Stimulated activated CD8-positive, alpha-beta memory T cell treated with anti-CD3 and anti-CD28 coated beads, Interleukin-2, amount 100 ng/mL, for 1 hour (primary cell): ENCODE measurements around the gene OR2B3.
"Not testable (repeated sequence)": the region's sequence is repeated elsewhere in the genome, so short reads cannot be mapped to it uniquely, and the experiment has no call there.

ENCODE experiments used
- DNase-seq, 2 donors: peaks; one replicate each; pipeline ENCODE4 v3.0.0-alpha.2; 2020; ENCODE audit warnings: low read depth in 2 of 2

OR2B3 gene

GRCh38 chr6:29087213-29087612 is at the start of gene OR2B3:
OR2B3 (minus strand) TSS chr6:29087313; CDS start chr6:29087248, 65 bp downstream.
- DNase-seq = no peak

- DNase-seq = no peak
Measured at GRCh38 chr6:29131691-29132090, 44.6 kb upstream of the OR2B3 start.

GRCh38 chr6:29130644-29131043 is 43.5 kb upstream of the OR2B3 start:
- no peak for DNase-seq

- DNase-seq = no peak
Measured at GRCh38 chr6:29129326-29130012, 42.4 kb upstream of the OR2B3 start.

- not testable (repeated sequence) for DNase-seq
Measured at GRCh38 chr6:29114964-29115363, 27.9 kb upstream of the OR2B3 start.

GRCh38 chr6:29112135-29112534 is 25.0 kb upstream of the OR2B3 start:
- DNase-seq = no peak

- DNase-seq = no peak
Measured at GRCh38 chr6:29107758-29108157, 20.6 kb upstream of the OR2B3 start, which contains the start of gene OR2J3. OR2J3 (plus strand) TSS chr6:29108058; CDS start chr6:29111891, 3,833 bp downstream.

GRCh38 chr6:29099190-29099589 is 12.1 kb upstream of the OR2B3 start, which contains the start of gene OR2J1:
OR2J1 (plus strand) TSS chr6:29099490; CDS start chr6:29100943, 1,453 bp downstream.
- no peak for DNase-seq

- DNase-seq = no peak
Measured at GRCh38 chr6:29097803-29098202, 10.7 kb upstream of the OR2B3 start.

GRCh38 chr6:29092957-29093356 is 5.8 kb upstream of the OR2B3 start:
- no peak for DNase-seq

- no peak for DNase-seq
Measured at GRCh38 chr6:29082457-29082856, 4.7 kb downstream of the OR2B3 start.

GRCh38 chr6:29081312-29081711 is 5.8 kb downstream of the OR2B3 start:
- no peak for DNase-seq

- DNase-seq = no peak
Measured at GRCh38 chr6:29079203-29079602, 7.9 kb downstream of the OR2B3 start.

GRCh38 chr6:29071831-29072723 is 15.0 kb downstream of the OR2B3 start:
- no peak for DNase-seq

GRCh38 chr6:29051680-29052079 is 35.4 kb downstream of the OR2B3 start:
- no peak for DNase-seq

- DNase-seq = no peak
Measured at GRCh38 chr6:29045075-29045474, 42.0 kb downstream of the OR2B3 start, which contains the start of gene OR2W1. OR2W1 (minus strand) TSS chr6:29045175; CDS start chr6:29045175, 0 bp downstream.
